ENCODE results near the gene TCF7L2. TPM values are rescaled to one million over a fixed set of nuclear protein-coding genes. Genes with fewer than 3 reads are reported as not detected.

Gene TCF7L2
- total and polyA plus RNA-seq, 9 of the 15 experiments (the other 6 are each of a cell fraction or from before 2014, with no cell fraction given) = 0.32 to 2.8 (median 0.92) TPM

GRCh38 chr10:113144576-113144975 is 194.5 kb downstream of the TCF7L2 start:
- ChIA-PET CTCF (ENCODE audit: low intra/inter-chr PET ratio) (no interaction called here), POLR2A (no interaction called here)
- TF ChIP-seq ETV1 (tag; conservative IDR thresholded peaks at IDR 0.05; ENCODE audit: low read depth) (no peak), MAFF (IDR thresholded peaks at IDR 0.05; ENCODE audit: low read length) (no peak), SIRT6 (IDR thresholded peaks at IDR 0.05; ENCODE audit: low read depth, low read length) (no peak), OTX1 (CRISPR knock-in tag; IDR thresholded peaks at IDR 0.05) (no peak), ZNF134 (CRISPR knock-in tag; conservative IDR thresholded peaks at IDR 0.05) (no peak), CEBPG (CRISPR knock-in tag; IDR thresholded peaks at IDR 0.05) (no peak), CEBPG (tag; conservative IDR thresholded peaks at IDR 0.05 in 1 of 2, IDR thresholded peaks at IDR 0.05 in 1 of 2) (no peak)
- TF ChIP-seq, protein P1, sequence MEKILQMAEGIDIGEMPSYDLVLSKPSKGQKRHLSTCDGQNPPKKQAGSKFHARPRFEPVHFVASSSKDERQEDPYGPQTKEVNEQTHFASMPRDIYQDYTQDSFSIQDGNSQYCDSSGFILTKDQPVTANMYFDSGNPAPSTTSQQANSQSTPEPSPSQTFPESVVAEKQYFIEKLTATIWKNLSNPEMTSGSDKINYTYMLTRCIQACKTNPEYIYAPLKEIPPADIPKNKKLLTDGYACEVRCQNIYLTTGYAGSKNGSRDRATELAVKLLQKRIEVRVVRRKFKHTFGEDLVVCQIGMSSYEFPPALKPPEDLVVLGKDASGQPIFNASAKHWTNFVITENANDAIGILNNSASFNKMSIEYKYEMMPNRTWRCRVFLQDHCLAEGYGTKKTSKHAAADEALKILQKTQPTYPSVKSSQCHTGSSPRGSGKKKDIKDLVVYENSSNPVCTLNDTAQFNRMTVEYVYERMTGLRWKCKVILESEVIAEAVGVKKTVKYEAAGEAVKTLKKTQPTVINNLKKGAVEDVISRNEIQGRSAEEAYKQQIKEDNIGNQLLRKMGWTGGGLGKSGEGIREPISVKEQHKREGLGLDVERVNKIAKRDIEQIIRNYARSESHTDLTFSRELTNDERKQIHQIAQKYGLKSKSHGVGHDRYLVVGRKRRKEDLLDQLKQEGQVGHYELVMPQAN (IDR thresholded peaks at IDR 0.05; ENCODE audit: borderline replicate concordance) = no peak
- TF ChIP-seq, protein P2, sequence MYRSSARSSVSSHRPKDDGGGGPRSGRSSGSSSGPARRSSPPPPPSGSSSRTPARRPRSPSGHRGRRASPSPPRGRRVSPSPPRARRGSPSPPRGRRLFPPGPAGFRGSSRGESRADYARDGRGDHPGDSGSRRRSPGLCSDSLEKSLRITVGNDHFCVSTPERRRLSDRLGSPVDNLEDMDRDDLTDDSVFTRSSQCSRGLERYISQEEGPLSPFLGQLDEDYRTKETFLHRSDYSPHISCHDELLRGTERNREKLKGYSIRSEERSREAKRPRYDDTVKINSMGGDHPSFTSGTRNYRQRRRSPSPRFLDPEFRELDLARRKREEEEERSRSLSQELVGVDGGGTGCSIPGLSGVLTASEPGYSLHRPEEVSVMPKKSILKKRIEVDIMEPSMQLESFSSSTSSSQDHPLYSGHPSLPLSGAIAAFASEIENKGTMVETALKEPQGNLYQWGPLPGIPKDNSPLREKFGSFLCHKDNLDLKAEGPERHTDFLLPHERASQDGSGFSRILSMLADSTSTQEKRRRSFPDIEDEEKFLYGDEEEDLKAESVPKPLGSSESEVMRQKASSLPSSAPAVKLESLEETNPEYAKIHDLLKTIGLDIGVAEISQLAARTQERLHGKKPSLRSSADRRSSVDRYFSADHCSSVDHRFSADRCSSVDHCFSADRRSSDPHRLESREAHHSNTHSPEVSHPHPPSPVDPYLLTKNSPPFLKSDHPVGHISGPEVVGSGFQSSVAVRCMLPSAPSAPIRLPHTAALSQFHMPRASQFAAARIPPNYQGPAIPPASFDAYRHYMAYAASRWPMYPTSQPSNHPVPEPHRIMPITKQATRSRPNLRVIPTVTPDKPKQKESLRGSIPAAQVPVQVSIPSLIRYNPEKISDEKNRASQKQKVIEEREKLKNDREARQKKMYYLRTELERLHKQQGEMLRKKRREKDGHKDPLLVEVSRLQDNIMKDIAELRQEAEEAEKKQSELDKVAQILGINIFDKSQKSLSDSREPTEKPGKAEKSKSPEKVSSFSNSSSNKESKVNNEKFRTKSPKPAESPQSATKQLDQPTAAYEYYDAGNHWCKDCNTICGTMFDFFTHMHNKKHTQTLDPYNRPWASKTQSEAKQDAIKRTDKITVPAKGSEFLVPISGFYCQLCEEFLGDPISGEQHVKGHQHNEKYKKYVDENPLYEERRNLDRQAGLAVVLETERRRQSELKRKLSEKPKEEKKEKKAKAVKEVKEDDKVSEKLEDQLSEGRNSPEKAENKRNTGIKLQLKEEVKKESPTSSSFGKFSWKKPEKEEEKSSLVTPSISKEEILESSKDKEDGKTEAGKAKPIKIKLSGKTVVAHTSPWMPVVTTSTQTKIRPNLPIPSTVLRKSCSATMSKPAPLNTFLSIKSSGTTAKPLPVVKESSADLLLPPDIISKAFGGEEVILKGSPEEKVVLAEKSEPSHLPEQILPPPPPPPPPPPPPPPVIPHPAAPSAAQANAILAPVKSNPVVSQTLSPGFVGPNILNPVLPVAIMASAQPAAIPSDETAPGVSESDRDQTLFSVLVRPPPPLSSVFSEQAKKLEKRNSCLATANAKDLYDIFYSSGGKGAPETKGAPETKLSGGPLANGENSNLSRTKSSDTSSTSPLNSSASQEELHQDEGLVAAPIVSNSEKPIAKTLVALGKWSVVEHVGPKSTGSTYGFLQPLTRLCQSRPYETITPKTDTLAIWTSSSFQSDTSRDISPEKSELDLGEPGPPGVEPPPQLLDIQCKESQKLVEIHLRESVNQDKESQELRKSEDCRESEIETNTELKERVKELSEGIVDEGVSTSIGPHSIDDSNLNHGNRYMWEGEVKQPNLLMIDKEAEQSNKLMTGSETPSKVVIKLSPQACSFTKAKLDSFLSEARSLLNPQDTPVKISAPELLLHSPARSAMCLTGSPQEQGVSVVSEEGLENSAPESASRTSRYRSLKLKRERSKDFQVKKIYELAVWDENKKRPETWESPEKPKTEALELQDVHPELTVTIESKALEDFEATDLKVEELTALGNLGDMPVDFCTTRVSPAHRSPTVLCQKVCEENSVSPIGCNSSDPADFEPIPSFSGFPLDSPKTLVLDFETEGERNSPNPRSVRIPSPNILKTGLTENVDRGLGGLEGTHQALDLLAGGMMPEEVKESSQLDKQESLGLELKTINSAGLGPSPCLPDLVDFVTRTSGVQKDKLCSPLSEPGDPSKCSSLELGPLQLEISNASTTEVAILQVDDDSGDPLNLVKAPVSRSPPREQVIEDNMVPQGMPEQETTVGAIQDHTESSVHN (IDR thresholded peaks at IDR 0.05; ENCODE audit: borderline replicate concordance in 1 of 2, low read depth in 1 of 2) = no peak
- intact Hi-C loops (cut with micrococcal nuclease) (no loop called here), in situ Hi-C loops (cut with MboI) (no loop called here)
- 21% methylated on average over 3 of the region's 5 CpGs for WGBS (ENCODE audit: insufficient coverage, low coverage, missing lambda C conversion rate)
- Histone ChIP-seq H2AFZ (ENCODE audit: low read depth, low read length) (no peak overlapping the region), H3K27me3 (ENCODE audit: control insufficient read depth in 2 of 2, insufficient read depth in 2 of 2, low read length in 2 of 2) (no peaks in the 10 kb centered on the region), H3K27ac (ENCODE audit: extremely low read depth, low read depth, low read length) (no peak overlapping the region), H3K4me1 (replicated peaks in 1 of 2; ENCODE audit: control insufficient read depth in 2 of 2, insufficient read depth in 2 of 2, low read length in 2 of 2) (no peaks in the 10 kb centered on the region), H4K20me1 (replicated peaks; ENCODE audit: control insufficient read depth, insufficient read depth, low read length) (no peaks in the 10 kb centered on the region), H3K79me2 (ENCODE audit: control insufficient read depth, insufficient read depth, low read length) (no peaks in the 10 kb centered on the region), H3K4me2 (ENCODE audit: insufficient read depth, low read length) (no peak overlapping the region), H3K4me3 (no peak overlapping the region), H3K9ac (ENCODE audit: insufficient read depth in 1 of 2, low read depth in 2 of 2, low read length in 2 of 2) (no peak overlapping the region), H3K9me3 (replicated peaks; ENCODE audit: control insufficient read depth, insufficient read depth, low read depth, low read length) (no peaks in the 10 kb centered on the region), H3K36me3 (ENCODE audit: control insufficient read depth, insufficient read depth, low read length) (no peaks in the 10 kb centered on the region), H3K9me1 (ENCODE audit: control insufficient read depth, insufficient read depth, low read length) (no peaks in the 10 kb centered on the region)
- ATAC-seq = no peak
- no TSS peak for BruUV-seq (replicated peaks)
- FAIRE-seq = no peak
- DNase-seq (ENCODE audit: extremely low read depth in 1 of 4, low spot score in 3 of 4) = no peak
